ENCODE data around the gene SGPP2.

DNA sequence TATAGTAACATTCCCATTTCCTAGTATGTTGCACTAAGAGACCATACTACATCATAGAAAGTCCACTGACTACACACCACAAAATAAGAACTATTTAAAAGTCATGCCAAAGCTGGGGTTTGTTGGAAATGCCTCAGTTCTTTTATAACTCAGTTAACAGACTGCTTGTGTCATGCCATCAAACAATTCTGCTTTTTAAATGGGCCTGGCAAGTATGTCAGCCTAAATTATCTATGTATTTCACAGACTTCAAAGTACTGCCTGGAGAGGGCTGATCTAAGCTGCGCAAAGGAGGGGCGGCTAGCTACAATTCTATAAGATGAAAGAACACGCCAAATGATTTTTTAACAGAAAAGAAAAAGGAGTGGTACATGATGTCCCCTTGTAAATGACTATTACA is 182.0 kb downstream of the SGPP2 start:
- TF ChIP-seq, protein P1, sequence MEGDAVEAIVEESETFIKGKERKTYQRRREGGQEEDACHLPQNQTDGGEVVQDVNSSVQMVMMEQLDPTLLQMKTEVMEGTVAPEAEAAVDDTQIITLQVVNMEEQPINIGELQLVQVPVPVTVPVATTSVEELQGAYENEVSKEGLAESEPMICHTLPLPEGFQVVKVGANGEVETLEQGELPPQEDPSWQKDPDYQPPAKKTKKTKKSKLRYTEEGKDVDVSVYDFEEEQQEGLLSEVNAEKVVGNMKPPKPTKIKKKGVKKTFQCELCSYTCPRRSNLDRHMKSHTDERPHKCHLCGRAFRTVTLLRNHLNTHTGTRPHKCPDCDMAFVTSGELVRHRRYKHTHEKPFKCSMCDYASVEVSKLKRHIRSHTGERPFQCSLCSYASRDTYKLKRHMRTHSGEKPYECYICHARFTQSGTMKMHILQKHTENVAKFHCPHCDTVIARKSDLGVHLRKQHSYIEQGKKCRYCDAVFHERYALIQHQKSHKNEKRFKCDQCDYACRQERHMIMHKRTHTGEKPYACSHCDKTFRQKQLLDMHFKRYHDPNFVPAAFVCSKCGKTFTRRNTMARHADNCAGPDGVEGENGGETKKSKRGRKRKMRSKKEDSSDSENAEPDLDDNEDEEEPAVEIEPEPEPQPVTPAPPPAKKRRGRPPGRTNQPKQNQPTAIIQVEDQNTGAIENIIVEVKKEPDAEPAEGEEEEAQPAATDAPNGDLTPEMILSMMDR (IDR thresholded peaks at IDR 0.05; ENCODE audit: low read length): no peak
- TF ChIP-seq EZH2 (optimal IDR thresholded peaks at IDR 0.05; ENCODE audit: low read depth, low read length): no peak
